GM12873 (cell line): Measurements from ENCODE around the gene ADAT1.

Experiments
- TF ChIP-seq, protein P1 (sequence below): IDR thresholded peaks from 2 replicates; pipeline ENCODE4 v1.5.1; 2012; ENCODE audit warnings: low read depth, mild to moderate bottlenecking, moderate library complexity, low read length, control low read depth; ENCODE audit not compliant: insufficient read depth; ENCODE audit errors: missing control alignments

Gene ADAT1, protein sequence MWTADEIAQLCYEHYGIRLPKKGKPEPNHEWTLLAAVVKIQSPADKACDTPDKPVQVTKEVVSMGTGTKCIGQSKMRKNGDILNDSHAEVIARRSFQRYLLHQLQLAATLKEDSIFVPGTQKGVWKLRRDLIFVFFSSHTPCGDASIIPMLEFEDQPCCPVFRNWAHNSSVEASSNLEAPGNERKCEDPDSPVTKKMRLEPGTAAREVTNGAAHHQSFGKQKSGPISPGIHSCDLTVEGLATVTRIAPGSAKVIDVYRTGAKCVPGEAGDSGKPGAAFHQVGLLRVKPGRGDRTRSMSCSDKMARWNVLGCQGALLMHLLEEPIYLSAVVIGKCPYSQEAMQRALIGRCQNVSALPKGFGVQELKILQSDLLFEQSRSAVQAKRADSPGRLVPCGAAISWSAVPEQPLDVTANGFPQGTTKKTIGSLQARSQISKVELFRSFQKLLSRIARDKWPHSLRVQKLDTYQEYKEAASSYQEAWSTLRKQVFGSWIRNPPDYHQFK

DNA sequence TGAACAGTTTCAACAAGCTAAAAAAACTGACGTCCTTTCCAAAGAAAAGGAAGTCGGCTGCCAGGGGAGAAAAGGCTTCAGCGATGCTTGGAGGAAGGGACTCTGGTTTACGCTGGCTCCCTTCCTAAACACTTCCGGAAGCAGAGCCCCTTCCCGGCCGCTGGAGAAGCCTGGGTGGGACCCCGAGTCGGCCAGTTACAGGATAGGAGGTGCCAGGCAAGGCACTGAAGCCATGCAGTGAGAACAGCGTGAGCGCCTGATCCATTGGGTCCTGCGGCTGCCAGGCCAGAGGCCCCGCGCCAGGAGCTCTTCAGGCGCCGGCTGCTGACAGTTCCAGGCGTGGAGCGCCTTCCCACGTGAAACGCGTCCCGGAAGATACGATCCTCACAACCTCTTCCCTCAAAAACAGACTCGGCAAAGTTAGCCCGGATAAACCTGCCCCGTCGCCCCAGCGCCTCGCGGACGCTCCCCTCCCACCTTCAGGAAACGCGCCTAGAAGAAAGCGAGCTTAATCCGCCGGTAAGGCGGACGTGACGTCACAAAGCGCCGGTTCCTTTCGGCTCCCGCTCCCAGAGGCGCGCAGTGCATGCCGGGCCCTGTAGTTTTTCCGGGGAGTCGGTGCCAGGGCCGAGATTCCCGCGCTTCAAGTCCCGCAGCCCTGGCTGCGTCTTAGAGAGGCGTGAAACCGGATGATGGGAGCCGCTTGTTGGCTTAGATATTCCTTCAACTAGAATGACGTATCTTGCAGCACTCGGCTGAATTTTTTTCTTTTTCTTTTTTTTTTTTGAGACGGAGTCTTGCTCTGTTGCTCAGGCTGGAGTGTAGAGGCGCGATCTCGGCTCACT is at the start of gene ADAT1:
Gene ADAT1, minus strand, starts transcription at position 521 of the 845 bp plus-strand sequence. CDS start 2,482 bp downstream, outside the sequence.
- TF ChIP-seq, protein P1, sequence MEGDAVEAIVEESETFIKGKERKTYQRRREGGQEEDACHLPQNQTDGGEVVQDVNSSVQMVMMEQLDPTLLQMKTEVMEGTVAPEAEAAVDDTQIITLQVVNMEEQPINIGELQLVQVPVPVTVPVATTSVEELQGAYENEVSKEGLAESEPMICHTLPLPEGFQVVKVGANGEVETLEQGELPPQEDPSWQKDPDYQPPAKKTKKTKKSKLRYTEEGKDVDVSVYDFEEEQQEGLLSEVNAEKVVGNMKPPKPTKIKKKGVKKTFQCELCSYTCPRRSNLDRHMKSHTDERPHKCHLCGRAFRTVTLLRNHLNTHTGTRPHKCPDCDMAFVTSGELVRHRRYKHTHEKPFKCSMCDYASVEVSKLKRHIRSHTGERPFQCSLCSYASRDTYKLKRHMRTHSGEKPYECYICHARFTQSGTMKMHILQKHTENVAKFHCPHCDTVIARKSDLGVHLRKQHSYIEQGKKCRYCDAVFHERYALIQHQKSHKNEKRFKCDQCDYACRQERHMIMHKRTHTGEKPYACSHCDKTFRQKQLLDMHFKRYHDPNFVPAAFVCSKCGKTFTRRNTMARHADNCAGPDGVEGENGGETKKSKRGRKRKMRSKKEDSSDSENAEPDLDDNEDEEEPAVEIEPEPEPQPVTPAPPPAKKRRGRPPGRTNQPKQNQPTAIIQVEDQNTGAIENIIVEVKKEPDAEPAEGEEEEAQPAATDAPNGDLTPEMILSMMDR = no peak

DNA sequence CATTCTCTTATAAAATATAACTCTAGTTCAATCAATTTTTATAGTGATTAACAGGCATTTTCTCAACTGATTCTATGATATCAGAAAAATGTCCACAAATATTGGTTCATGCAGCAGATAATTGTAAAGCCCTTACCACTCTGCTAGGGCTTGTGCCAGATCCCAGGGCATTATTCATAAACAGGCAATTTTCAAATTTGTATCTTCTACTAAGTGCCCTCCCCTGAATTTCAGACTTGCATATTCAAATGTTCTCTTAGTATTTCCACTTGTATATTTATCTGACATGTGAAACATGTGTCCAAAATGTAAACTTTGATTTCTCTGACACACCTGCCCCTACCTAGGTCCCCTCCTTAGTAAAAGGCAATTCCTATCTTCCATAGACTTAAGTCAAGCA is 44.4 kb upstream of the ADAT1 start:
- TF ChIP-seq, protein P1 = no peak

DNA sequence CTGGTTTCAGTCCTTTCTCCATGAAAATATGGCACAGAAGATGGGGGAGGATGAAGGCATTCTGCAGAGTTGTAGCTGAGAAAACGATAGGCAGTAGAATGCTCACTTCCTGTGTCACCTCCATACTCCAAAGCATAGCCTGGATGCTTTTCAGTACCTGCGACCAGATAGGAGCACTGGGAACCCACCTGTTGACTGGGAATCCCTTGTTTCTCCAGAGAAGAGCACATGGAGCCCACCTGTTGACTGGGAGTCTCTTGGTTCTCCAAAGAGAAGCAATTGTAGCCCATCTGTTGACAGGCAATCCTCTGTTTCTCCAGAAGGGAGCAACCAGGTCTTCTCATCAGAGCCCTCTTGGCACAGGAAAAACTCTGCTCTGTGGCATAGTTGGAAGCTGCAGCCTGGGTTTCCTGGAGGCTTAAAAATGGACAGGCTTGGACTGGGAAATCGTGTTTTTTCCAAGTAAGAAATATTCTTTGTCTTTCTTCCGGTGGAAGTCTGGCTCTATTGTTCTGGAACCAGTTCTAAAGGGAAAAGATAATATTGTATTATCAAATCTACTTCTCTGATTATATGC is 37.7 kb upstream of the ADAT1 start:
- TF ChIP-seq, protein P1 = no peak

DNA sequence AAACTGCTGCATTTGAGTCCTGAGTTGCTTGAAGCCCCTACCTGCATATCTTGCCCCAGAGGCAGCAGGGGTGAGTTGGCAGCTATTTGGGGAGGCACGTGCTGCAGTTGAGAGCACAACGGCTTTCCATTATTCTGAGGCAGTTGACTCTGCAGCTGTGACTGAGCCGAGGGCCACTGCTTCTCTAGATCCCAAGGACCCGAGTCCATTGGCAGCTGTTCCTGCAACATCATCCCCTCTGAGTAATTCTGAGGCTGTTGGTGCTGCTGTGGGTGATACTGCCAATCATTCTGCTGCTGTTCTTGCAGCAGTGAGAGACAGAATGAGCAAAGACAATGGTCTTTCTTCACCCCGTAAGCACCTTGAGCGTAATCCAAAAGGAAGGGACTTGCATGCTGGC is 37.2 kb upstream of the ADAT1 start:
- TF ChIP-seq, protein P1 = no peak

DNA sequence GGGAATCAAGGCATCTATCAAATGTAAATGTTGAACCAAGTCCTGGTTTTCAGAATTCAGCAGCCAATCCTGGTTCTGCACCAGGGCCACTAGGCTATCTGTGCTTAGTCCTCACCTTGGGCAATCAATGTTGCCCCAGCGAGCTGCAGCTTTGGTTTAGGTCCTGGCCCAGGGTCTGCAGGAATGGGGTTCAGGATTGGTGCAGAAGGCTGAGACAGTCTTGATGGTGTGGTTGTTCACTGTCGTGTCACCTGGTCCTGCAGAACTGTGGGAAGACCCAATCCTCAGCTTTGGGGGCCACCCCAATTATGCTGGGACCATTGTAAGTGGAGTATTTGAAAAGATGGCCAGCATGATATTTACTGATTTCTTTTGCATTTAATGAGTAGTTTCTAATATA is 35.1 kb upstream of the ADAT1 start:
- TF ChIP-seq, protein P1 = no peak

DNA sequence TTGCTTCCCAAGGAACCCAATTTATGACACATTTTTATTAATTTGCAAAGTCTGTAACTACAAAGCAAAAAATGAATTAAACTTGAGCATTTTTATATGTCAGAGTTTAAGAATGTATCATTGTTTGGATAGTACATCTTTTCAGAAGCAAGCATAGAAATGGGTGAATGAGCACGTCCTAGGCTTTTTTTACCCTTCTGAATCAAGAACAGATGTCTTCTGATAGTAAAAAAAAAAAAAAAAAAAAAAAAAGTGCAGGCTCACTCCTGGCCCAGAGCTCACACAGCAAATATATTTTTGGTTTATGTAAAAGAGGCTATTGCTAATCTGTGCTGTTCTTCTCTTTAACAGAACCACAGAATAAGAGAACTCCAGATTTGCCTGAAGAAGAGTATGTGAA is 30.8 kb upstream of the ADAT1 start:
- TF ChIP-seq, protein P1 = no peak

DNA sequence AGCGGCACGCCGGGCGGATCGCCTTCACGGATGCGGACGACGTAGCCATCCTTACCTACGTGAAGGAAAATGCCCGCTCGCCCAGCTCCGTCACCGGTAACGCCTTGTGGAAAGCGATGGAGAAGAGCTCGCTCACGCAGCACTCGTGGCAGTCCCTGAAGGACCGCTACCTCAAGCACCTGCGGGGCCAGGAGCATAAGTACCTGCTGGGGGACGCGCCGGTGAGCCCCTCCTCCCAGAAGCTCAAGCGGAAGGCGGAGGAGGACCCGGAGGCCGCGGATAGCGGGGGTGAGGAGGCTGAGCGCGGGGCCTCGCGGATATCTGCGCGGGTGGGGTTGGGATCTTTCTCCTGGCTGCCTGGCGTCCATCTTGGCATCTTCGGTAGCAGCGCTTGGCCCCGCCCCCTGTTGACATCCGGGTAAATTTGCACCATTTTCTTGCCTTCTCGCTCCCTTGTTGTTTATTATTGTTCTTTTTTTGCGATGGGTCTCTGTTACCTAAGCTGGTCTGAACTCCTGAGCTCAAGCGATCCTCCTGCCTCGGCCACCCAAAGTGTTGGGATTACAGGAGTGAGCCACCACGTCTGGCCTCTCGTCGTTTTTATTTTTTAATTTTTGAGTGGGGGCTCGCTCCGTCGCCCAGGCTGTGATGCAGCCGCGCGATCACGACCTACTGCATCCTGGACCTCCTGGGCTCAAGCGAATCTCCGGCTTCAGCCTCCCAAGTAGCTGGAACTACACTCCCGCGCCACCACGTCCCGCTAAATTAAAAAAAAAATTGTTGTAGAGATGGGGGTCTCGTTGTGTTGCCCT is 25.4 kb upstream of the ADAT1 start:
- TF ChIP-seq, protein P1 = no peak
